SH-SY5Y (cell line): ENCODE data around the gene PPFIA4.

Experiments
- GATA2 ChIP-seq: IDR thresholded peaks from 2 replicates; pipeline ENCODE4 v1.6.1; 2011; ENCODE audit warnings: mild to moderate bottlenecking, low read depth, low read length
- GATA3 ChIP-seq: IDR thresholded peaks from 2 replicates; pipeline ENCODE4 v1.6.1; 2011; ENCODE audit warnings: low read depth, mild to moderate bottlenecking, low read length, moderate library complexity

- no peak for TF ChIP-seq GATA3
- TF ChIP-seq GATA2: no peak
These were observed 51.7 kb downstream of the PPFIA4 start for GRCh38 chr1:203077956-203078355.
